Omental fat pad (tissue), 4 donors: ENCODE measurements around the gene TMEM106C. TPM values are rescaled to one million over a fixed set of nuclear protein-coding genes. Genes with fewer than 3 reads are reported as not detected.

Experiments used
- ATAC-seq: fragments of 150-250 bp; one replicate; pipeline ENCODE4 v1.9.1; 2016; ENCODE audit warnings: mild to moderate bottlenecking, moderate library complexity; ENCODE audit not compliant: low FRiP score
- DNase-seq: peaks from one replicate; pipeline ENCODE4 v3.0.0-alpha.2; 2019; ENCODE audit warnings: low spot score
- total RNA-seq, 4 donors: library from RNA; depleted of rRNA; stranded (reverse); fragments of >200 nt; gene quantifications; one replicate each; pipeline ENCODE4 v1.1.0, GENCODE V29; 2016
- TF ChIP-seq, protein P1 (sequence below), 3 donors: fragments of 450-650 bp; IDR thresholded peaks; one replicate each; pipeline ENCODE4 v1.5.1; 2016 to 2017; ENCODE audit warnings: antibody characterized with exemption in 3 of 3, mild to moderate bottlenecking in 3 of 3, moderate library complexity in 2 of 3

Gene TMEM106C
- total RNA-seq, 4 donors from 2014 or later = 27.3 to 87.5 (median 62.1) TPM

GRCh38 chr12:47979166-47979565, 15.8 kb downstream of the TMEM106C start:
- TF ChIP-seq, protein P1, sequence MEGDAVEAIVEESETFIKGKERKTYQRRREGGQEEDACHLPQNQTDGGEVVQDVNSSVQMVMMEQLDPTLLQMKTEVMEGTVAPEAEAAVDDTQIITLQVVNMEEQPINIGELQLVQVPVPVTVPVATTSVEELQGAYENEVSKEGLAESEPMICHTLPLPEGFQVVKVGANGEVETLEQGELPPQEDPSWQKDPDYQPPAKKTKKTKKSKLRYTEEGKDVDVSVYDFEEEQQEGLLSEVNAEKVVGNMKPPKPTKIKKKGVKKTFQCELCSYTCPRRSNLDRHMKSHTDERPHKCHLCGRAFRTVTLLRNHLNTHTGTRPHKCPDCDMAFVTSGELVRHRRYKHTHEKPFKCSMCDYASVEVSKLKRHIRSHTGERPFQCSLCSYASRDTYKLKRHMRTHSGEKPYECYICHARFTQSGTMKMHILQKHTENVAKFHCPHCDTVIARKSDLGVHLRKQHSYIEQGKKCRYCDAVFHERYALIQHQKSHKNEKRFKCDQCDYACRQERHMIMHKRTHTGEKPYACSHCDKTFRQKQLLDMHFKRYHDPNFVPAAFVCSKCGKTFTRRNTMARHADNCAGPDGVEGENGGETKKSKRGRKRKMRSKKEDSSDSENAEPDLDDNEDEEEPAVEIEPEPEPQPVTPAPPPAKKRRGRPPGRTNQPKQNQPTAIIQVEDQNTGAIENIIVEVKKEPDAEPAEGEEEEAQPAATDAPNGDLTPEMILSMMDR (IDR thresholded peaks at IDR 0.05) = no peak
- no peak for ATAC-seq
- no peak for DNase-seq

DNA sequence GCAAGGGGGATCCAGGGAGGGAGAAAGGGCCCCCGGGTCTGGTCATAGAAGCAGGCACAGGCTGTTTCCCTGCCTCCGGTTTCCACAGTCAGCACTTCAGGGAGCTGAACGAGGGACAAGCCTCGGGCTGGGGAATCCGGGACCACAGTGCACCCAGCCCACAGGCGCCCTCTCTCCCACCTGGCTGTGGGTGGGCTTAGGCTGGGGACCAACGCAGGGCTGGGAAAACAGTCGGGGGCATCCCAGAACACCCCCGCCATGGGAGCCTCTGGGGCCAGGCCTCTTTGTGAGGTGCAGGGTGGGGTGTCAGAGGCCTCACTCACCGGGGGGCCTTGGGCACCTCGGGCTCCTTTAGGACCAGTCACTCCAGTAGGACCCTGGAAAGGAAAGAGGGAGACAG, 16.3 kb downstream of the TMEM106C start:
- DNase-seq (no peak), ATAC-seq (no peak)
- TF ChIP-seq, protein P1 (IDR thresholded peaks at IDR 0.05) = no peak

DNA sequence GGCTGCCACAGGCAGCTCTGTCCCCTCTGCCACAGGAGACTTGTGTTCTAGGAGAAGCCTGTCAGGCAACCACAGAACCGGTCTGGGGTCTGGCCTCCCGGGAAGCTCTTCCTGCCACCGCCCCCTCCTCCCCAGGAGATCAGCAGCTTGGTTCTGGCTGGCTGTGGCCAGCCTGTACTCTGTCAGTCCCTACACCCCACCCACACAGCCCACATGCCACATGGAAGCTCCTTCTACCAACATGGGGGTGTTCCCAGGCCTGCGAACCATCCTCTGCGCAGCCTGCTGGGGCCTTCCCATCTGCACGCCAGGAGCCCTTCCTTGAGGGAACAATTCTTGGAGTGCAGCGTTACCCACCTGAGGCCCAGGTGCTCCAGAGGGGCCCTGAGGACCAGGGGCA, 16.8 kb downstream of the TMEM106C start:
- TF ChIP-seq, protein P1 (IDR thresholded peaks at IDR 0.05) = no peak
- no peak for ATAC-seq
- no peak for DNase-seq

DNA sequence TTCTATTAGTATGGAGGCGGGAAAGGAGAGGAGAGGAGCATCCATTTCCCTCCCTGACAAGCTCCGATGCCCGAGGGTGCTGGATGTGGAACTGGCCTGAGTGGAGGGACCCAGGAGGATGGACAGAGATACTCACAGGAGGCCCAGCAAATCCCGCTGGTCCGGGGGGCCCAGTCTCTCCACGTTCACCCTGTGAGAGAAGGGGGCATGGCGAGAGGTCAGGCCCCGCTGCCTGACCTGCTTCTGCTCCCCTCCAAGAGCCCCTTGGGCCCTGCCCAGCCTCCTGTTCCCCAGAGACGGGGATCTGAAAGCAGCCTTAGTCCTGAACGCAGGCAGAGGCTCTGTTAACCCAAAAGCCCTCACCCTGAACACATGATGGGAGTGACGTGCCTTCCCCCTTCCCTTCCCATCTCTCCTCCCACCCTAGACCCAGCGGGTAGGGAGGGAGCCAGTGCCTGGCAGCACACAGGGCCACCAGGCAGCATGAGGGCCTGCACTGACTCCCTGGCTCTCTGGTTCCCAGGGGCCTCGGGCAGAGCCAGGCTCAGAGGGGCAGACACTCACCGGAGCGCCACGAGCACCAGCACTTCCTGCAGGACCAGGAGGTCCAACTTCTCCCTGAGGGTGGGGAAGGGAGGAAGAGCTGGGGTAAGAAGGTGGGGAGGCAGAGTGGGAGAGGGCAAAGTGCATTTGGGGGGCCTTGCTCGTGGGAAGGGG, 17.5 kb downstream of the TMEM106C start:
- TF ChIP-seq, protein P1 (IDR thresholded peaks at IDR 0.05) = no peak
- ATAC-seq (no peak), DNase-seq (no peak)

DNA sequence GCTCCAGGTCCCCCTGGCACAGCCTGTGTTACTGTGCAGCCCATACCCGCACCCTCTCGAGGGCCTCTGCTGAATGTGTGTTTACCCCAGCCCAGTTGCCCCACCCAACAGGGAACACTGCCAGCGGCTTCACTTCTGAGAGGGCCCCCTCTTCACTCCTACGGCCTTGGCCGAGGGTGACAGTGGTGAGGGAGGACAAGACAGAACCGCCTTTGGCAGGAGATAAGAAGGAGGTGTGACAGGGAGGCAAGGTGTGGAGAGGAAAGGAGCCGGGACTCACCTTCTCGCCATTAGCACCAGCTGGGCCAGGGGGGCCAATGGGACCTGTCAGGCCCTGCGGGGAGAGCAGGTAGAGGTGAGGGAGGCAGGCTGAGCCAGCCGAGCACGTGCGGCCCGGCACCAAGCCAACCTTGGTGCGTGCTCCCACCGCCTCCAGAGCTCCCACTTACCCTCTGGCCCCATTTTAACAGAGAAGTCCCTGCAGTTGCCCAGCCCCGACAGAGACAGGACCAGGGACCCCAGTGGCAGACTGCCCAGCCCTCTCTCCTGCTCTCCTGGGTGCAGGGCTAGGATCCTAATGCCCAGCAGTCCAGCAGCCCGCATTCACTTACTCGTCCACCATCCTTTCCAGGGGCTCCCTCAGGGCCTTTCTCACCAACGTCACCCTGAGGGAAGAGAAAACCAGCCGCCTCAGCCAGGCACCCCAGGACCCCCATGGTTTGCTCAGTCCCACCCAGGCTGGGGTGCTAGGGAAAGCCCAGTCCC, 18.3 kb downstream of the TMEM106C start:
- ATAC-seq (no peak), DNase-seq (no peak)
- TF ChIP-seq, protein P1 (IDR thresholded peaks at IDR 0.05) = no peak

DNA sequence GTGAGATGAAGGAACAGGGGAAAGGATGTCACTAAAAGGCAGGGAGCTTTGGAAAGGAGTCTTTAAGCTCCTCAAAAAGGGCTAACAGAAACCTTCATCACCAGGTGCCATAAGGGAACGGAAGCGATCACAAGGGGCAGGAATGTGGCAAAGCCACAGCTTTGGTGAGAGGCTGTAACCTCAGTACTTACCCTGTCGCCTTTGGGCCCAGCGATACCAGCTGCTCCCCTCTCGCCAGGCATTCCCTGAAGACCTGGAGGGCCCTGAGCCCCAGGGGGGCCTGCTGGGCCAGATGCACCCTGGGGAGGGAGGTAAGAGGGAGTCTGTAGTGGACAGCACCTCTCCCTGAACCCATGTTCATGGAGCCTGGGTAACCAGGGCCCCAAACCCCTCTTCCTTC, 18.9 kb downstream of the TMEM106C start:
- TF ChIP-seq, protein P1 (IDR thresholded peaks at IDR 0.05) = no peak
- DNase-seq (no peak), ATAC-seq (no peak)

DNA sequence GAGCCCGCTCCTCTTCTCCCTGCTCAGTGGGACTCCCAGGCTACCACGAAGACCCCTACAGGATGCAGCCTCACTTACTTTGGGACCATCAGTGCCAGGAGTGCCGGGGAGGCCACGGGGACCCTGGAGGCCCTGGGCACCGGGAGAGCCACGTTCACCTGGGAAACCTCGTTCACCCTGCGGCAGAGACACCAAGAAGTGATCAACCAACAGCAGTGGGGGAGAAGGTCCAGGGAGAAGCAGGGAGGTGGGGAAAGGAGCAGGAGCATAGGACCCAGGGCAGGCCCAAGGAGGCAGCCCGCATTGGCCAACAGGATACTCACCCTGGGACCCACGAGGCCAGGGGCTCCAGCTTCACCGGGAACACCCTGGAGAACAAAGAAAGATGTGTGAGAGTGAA, 19.4 kb downstream of the TMEM106C start:
- TF ChIP-seq, protein P1 (IDR thresholded peaks at IDR 0.05) = no peak
- ATAC-seq (no peak), DNase-seq (no peak)
